ENCODE measurements around the gene CAMTA1. TPM values are rescaled to one million over a fixed set of nuclear protein-coding genes. Genes with fewer than 3 reads are reported as not detected.

Gene CAMTA1
- total RNA-seq, 1 donor from 2014 or later = 77.6 TPM

DNA sequence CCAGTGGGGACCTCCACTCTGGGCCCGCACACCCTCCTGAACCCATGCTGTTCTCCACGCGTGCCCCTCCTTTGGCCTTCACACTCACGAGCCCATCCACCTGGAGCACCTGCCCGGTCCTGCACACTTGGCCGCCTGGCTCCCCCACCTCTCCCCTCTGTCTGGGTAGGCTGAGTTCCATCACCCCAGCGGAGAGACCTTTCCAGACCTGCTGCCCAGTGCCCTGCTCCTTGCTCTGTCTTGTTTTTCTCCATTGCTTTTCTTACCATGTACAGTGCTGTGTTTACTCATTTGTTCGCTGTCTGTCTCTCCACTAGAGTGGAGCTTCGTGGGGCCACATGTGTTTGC, 634.8 kb downstream of the CAMTA1 start:
- no peak overlapping the region for H3K9ac ChIP-seq (ENCODE audit: low read length)
- Mint-ChIP-seq H3K9me3 (ENCODE audit: unreplicated experiment) (peaks cover 26% of the 10 kb centered on the region), H3K36me3 (ENCODE audit: low read depth, unreplicated experiment) (peaks cover 2% of the 10 kb centered on the region), H3K27ac (ENCODE audit: unreplicated experiment) (no peak overlapping the region), H3K27me3 (ENCODE audit: low read depth, unreplicated experiment) (peaks cover 6% of the 10 kb centered on the region), H3K4me3 (ENCODE audit: unreplicated experiment) (no peak overlapping the region), H3K4me1 (ENCODE audit: low read depth, unreplicated experiment) (peaks cover 11% of the 10 kb centered on the region)
- no peak for TF ChIP-seq EZH2 (IDR thresholded peaks at IDR 0.05; ENCODE audit: insufficient read depth, low read length)
- TF ChIP-seq, protein P1, sequence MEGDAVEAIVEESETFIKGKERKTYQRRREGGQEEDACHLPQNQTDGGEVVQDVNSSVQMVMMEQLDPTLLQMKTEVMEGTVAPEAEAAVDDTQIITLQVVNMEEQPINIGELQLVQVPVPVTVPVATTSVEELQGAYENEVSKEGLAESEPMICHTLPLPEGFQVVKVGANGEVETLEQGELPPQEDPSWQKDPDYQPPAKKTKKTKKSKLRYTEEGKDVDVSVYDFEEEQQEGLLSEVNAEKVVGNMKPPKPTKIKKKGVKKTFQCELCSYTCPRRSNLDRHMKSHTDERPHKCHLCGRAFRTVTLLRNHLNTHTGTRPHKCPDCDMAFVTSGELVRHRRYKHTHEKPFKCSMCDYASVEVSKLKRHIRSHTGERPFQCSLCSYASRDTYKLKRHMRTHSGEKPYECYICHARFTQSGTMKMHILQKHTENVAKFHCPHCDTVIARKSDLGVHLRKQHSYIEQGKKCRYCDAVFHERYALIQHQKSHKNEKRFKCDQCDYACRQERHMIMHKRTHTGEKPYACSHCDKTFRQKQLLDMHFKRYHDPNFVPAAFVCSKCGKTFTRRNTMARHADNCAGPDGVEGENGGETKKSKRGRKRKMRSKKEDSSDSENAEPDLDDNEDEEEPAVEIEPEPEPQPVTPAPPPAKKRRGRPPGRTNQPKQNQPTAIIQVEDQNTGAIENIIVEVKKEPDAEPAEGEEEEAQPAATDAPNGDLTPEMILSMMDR (IDR thresholded peaks at IDR 0.05; ENCODE audit: insufficient read depth, low read depth, low read length) = no peak
- DNase-seq (ENCODE audit: low read depth) = no peak
- no peaks in the 10 kb centered on the region for H4K20me1 ChIP-seq (ENCODE audit: insufficient read depth, low read length)
- H2AFZ ChIP-seq (ENCODE audit: low read depth, low read length) = no peak overlapping the region
- no peak overlapping the region for H3K27ac ChIP-seq (ENCODE audit: low read depth, low read length)
- FAIRE-seq = no peak
- H3K4me3 ChIP-seq (ENCODE audit: insufficient read depth, low read depth, low read length) = no peak overlapping the region
- H3K4me1 ChIP-seq (ENCODE audit: insufficient read depth, low read length) = peaks cover 14% of the 10 kb centered on the region
- H3K79me2 ChIP-seq (ENCODE audit: insufficient read depth, low read length) = no peaks in the 10 kb centered on the region
- H3K36me3 ChIP-seq (ENCODE audit: insufficient read depth, low read length) = no peaks in the 10 kb centered on the region
- H3K9me3 ChIP-seq (ENCODE audit: insufficient read depth, low read depth, low read length) = no peaks in the 10 kb centered on the region
- no peak overlapping the region for H3K4me2 ChIP-seq (ENCODE audit: low read length)
- H3K27me3 ChIP-seq (ENCODE audit: insufficient read depth, low read length) = no peaks in the 10 kb centered on the region

DNA sequence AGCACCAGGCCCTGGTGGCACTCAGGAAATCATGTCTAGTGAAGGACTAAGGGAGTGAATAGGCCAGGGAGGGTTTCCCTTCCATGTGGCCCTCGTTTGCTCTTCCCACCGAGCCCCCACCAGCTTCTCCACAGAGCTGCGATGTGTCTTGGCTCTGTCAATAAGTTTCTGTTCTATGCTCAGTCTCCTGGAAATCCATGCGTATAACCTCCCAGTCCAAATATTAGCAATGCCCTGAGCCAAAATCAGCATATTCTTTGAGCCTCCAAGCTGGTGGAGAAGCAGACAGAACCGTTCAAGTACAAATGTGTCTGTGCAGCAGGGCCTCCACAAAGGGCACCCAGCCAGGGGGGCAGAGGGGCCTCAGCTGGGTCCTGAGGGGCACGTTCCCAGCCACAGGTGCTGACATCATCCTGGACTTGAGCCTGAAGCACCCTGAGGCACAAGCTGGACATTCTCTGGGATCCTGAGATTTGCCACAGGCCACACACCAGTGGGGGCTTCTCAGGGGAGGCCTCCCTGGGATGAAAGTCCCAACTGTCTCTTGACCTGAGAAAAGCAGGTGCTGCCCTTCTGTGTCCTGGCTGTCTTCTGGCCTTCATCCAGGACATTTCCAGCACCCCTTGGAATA, 635.3 kb downstream of the CAMTA1 start:
- Mint-ChIP-seq H3K4me3 (ENCODE audit: unreplicated experiment) (no peak overlapping the region), H3K27ac (ENCODE audit: unreplicated experiment) (no peak overlapping the region), H3K27me3 (ENCODE audit: low read depth, unreplicated experiment) (peaks cover 6% of the 10 kb centered on the region), H3K4me1 (ENCODE audit: low read depth, unreplicated experiment) (peaks cover 11% of the 10 kb centered on the region), H3K36me3 (ENCODE audit: low read depth, unreplicated experiment) (peaks cover 2% of the 10 kb centered on the region), H3K9me3 (ENCODE audit: unreplicated experiment) (peaks cover 26% of the 10 kb centered on the region)
- H3K9me3 ChIP-seq (ENCODE audit: insufficient read depth, low read depth, low read length) = no peaks in the 10 kb centered on the region
- no peaks in the 10 kb centered on the region for H3K79me2 ChIP-seq (ENCODE audit: insufficient read depth, low read length)
- no peak for DNase-seq (ENCODE audit: low read depth)
- H3K4me2 ChIP-seq (ENCODE audit: low read length) = no peak overlapping the region
- no peaks in the 10 kb centered on the region for H4K20me1 ChIP-seq (ENCODE audit: insufficient read depth, low read length)
- H2AFZ ChIP-seq (ENCODE audit: low read depth, low read length) = no peak overlapping the region
- peaks cover 14% of the 10 kb centered on the region for H3K4me1 ChIP-seq (ENCODE audit: insufficient read depth, low read length)
- H3K4me3 ChIP-seq (ENCODE audit: insufficient read depth, low read depth, low read length) = no peak overlapping the region
- no peaks in the 10 kb centered on the region for H3K36me3 ChIP-seq (ENCODE audit: insufficient read depth, low read length)
- TF ChIP-seq, protein P1 (IDR thresholded peaks at IDR 0.05; ENCODE audit: insufficient read depth, low read depth, low read length) = no peak
- TF ChIP-seq EZH2 (IDR thresholded peaks at IDR 0.05; ENCODE audit: insufficient read depth, low read length) = no peak
- no peak overlapping the region for H3K27ac ChIP-seq (ENCODE audit: low read depth, low read length)
- H3K9ac ChIP-seq (ENCODE audit: low read length) = no peak overlapping the region
- no peaks in the 10 kb centered on the region for H3K27me3 ChIP-seq (ENCODE audit: insufficient read depth, low read length)
- no peak for FAIRE-seq

DNA sequence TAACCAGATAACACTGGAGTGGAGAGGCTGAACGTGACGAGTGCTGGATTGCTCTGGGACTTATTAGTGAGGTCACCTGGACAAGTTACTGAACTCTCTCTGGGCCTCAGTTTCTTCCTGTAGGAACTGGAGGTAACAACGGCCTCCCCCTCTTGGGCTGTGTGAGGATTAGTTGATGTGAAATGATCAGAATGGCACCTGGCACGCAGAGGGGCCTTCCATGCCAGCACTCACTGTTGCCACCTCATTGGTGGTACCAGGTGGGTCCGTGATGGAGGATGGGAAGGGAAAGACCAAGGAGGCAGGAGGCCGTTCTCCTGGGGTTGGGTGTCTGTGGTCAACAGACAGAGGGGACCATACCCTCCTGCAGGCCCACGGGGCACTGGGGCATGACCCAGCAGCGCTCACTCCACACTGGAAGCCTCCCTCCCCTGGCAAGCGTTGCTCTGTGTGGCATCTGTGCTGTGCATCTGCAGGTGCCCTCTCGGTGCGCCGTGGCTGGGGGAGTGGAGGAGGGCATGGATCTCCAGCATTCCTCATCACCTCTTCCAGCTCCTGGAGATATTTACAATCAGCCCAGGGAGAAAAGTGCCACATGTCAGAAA, 636.3 kb downstream of the CAMTA1 start:
- DNase-seq (ENCODE audit: low read depth) = no peak
- Histone ChIP-seq H3K4me2 (ENCODE audit: low read length) (no peak overlapping the region), H3K79me2 (ENCODE audit: insufficient read depth, low read length) (no peaks in the 10 kb centered on the region), H3K9ac (ENCODE audit: low read length) (no peak overlapping the region), H3K9me3 (ENCODE audit: insufficient read depth, low read depth, low read length) (no peaks in the 10 kb centered on the region), H3K27me3 (ENCODE audit: insufficient read depth, low read length) (no peaks in the 10 kb centered on the region), H2AFZ (ENCODE audit: low read depth, low read length) (no peak overlapping the region), H3K36me3 (ENCODE audit: insufficient read depth, low read length) (no peaks in the 10 kb centered on the region), H3K4me3 (ENCODE audit: insufficient read depth, low read depth, low read length) (no peak overlapping the region), H4K20me1 (ENCODE audit: insufficient read depth, low read length) (no peaks in the 10 kb centered on the region), H3K27ac (ENCODE audit: low read depth, low read length) (no peak overlapping the region), H3K4me1 (ENCODE audit: insufficient read depth, low read length) (peaks cover 14% of the 10 kb centered on the region)
- peaks cover 2% of the 10 kb centered on the region for H3K36me3 Mint-ChIP-seq (ENCODE audit: low read depth, unreplicated experiment)
- peaks cover 23% of the 10 kb centered on the region for H3K9me3 Mint-ChIP-seq (ENCODE audit: unreplicated experiment)
- H3K4me3 Mint-ChIP-seq (ENCODE audit: unreplicated experiment) = no peak overlapping the region
- no peak overlapping the region for H3K27ac Mint-ChIP-seq (ENCODE audit: unreplicated experiment)
- FAIRE-seq = no peak
- TF ChIP-seq EZH2 (IDR thresholded peaks at IDR 0.05; ENCODE audit: insufficient read depth, low read length) = no peak
- TF ChIP-seq, protein P1 (IDR thresholded peaks at IDR 0.05; ENCODE audit: insufficient read depth, low read depth, low read length) = no peak
- H3K4me1 Mint-ChIP-seq (ENCODE audit: low read depth, unreplicated experiment) = peaks cover 11% of the 10 kb centered on the region
- H3K27me3 Mint-ChIP-seq (ENCODE audit: low read depth, unreplicated experiment) = peaks cover 6% of the 10 kb centered on the region

All from astrocyte (in vitro differentiated cells and primary cell).